ENCODE measurements around the gene KCNS3.

KCNS3 gene

GRCh38 chr2:17894005-17894404 is 15.5 kb downstream of the KCNS3 start:
- DNase-seq (ENCODE audit: low read depth in 2 of 2) = no peak
- no peak for TF ChIP-seq CTCF (IDR thresholded peaks at IDR 0.05; ENCODE audit: low read depth, low read length)
- no peak overlapping the region for H3K4me3 ChIP-seq (replicated peaks in 1 of 2; ENCODE audit: low read depth in 2 of 2, low read length in 2 of 2)

GRCh38 chr2:17894556-17894955 is 16.1 kb downstream of the KCNS3 start:
- DNase-seq (ENCODE audit: low read depth in 2 of 2) = no peak
- TF ChIP-seq CTCF (IDR thresholded peaks at IDR 0.05; ENCODE audit: low read depth, low read length) = no peak
- H3K4me3 ChIP-seq (replicated peaks in 1 of 2; ENCODE audit: low read depth in 2 of 2, low read length in 2 of 2) = no peak overlapping the region

- DNase-seq (ENCODE audit: low read depth in 2 of 2) = no peak
- H3K4me3 ChIP-seq (replicated peaks in 1 of 2; ENCODE audit: low read depth in 2 of 2, low read length in 2 of 2) = no peak overlapping the region
Measured at GRCh38 chr2:17899871-17900270, 21.4 kb downstream of the KCNS3 start.

GRCh38 chr2:17901246-17901645 is 22.8 kb downstream of the KCNS3 start:
- no peak for TF ChIP-seq CTCF (IDR thresholded peaks at IDR 0.05; ENCODE audit: low read depth, low read length)
- DNase-seq (ENCODE audit: low read depth in 2 of 2) = no peak
- no peak overlapping the region for H3K4me3 ChIP-seq (replicated peaks in 1 of 2; ENCODE audit: low read depth in 2 of 2, low read length in 2 of 2)

More at GRCh38 chr2:17899871-17900270, 21.4 kb downstream of the KCNS3 start:
- TF ChIP-seq CTCF (IDR thresholded peaks at IDR 0.05; ENCODE audit: low read depth, low read length) = no peak

GRCh38 chr2:17910980-17911379 is 32.5 kb downstream of the KCNS3 start:
- no peak for TF ChIP-seq CTCF (IDR thresholded peaks at IDR 0.05; ENCODE audit: low read depth, low read length)
- DNase-seq (ENCODE audit: low read depth in 2 of 2) = no peak
- H3K4me3 ChIP-seq (replicated peaks in 1 of 2; ENCODE audit: low read depth in 2 of 2, low read length in 2 of 2) = no peak overlapping the region

GRCh38 chr2:17911491-17912260 is 33.2 kb downstream of the KCNS3 start:
- no peak for DNase-seq (ENCODE audit: low read depth in 2 of 2)
- no peak overlapping the region for H3K4me3 ChIP-seq (replicated peaks in 1 of 2; ENCODE audit: low read depth in 2 of 2, low read length in 2 of 2)
- no peak for TF ChIP-seq CTCF (IDR thresholded peaks at IDR 0.05; ENCODE audit: low read depth, low read length)

- no peak for DNase-seq (ENCODE audit: low read depth in 2 of 2)
- TF ChIP-seq CTCF (IDR thresholded peaks at IDR 0.05; ENCODE audit: low read depth, low read length) = no peak
- H3K4me3 ChIP-seq (replicated peaks in 1 of 2; ENCODE audit: low read depth in 2 of 2, low read length in 2 of 2) = no peak overlapping the region
Measured at GRCh38 chr2:17912266-17912691, 33.8 kb downstream of the KCNS3 start.
